Aorta (tissue), 5 donors: ENCODE results near the gene SHROOM3. TPM values are rescaled to one million over a fixed set of nuclear protein-coding genes. Genes with fewer than 3 reads are reported as not detected.

Source experiments
- ATAC-seq: fragments of 200-7000 bp; cut with Tn5 transposase; one replicate; pipeline ENCODE4 v1.9.1; 2022; ENCODE audit warnings: moderate library complexity; ENCODE audit not compliant: low FRiP score
- DNase-seq, 2 donors: peaks; one replicate each; pipeline ENCODE4 v3.0.0-alpha.2; 2020
- H3K27ac ChIP-seq, 2 donors: one replicate each; pipeline ENCODE4 v1.5.1; 2013; ENCODE audit warnings: low read length in 2 of 2, mild to moderate bottlenecking in 2 of 2, moderate library complexity in 2 of 2, control low read depth in 1 of 2, inconsistent platforms in 1 of 2, low read depth in 1 of 2
- H3K27me3 ChIP-seq, 2 donors: one replicate each; pipeline ENCODE4 v1.6.1; 2013; ENCODE audit warnings: control low read depth in 1 of 2, low read length in 1 of 2, mild to moderate bottlenecking in 1 of 2, moderate library complexity in 1 of 2; ENCODE audit not compliant: insufficient read depth in 2 of 2, control insufficient read depth in 1 of 2
- H3K36me3 ChIP-seq, 2 donors: one replicate each; pipeline ENCODE4 v1.6.1; 2013; ENCODE audit warnings: control low read depth in 1 of 2, low read length in 1 of 2, mild to moderate bottlenecking in 1 of 2; ENCODE audit not compliant: insufficient read depth in 2 of 2, control insufficient read depth in 1 of 2
- H3K4me1 ChIP-seq, 2 donors: one replicate each; pipeline ENCODE4 v1.6.1; 2013; ENCODE audit warnings: low read length in 2 of 2, control low read depth in 1 of 2, mild to moderate bottlenecking in 1 of 2, moderate library complexity in 1 of 2; ENCODE audit not compliant: insufficient read depth in 2 of 2, control insufficient read depth in 1 of 2
- H3K4me3 ChIP-seq, 2 donors: one replicate each; pipeline ENCODE4 v1.5.1; 2013; ENCODE audit warnings: low read length in 2 of 2, control low read depth in 1 of 2, mild to moderate bottlenecking in 1 of 2
- H3K9me3 ChIP-seq: one replicate; pipeline ENCODE4 v1.6.1; 2013; ENCODE audit warnings: mild to moderate bottlenecking, low read length; ENCODE audit not compliant: control insufficient read depth
- WGBS, 2 donors: extraction: QIAGEN DNeasy Blood & Tissue Kit; methylation state at CpG; one replicate each; pipeline ENCODE4 v1.1.7; 2013; 5-methylcytosine and 5-hydroxymethylcytosine counted together
- intact Hi-C, 2 donors: fragments of 100-400 bp; cut with DNase I; formaldehyde crosslinking; loops; one replicate each; pipeline versions ENCODE4 v1.14.2 to v1.15.0; 2022
- long read RNA-seq, 2 donors: library from polyadenylated mRNA; unstranded; transcript quantifications; one replicate each; pipeline ENCODE4 v2.0.0, GENCODE V29; 2020 to 2021
- polyA plus RNA-seq, 2 donors: library from polyadenylated mRNA; stranded (reverse); fragments of 200-250 nt; gene quantifications; one replicate each; pipeline ENCODE4 v1.2.3, GENCODE V29; 2013
- total RNA-seq, 2 donors: library from RNA; stranded (reverse); fragmentation: NEBNext Ultra II Directional; extraction: Animal tissue kit (Norgen Biotek cat#: 25700); gene quantifications; one replicate each; pipeline ENCODE4 v1.2.1, GENCODE V29; 2021
- donor health status: healthy with polysubstance abuse.
- donor health status: Bipolar disorder and iron deficiency.
- donor health status: DM: no; HTN: no; CAD: no.
- donor health status: DM: no; HTN: no; CAD: no.
- donor health status: DM: yes; HTN: yes; CAD: no.

The SHROOM3 gene
- total RNA-seq (100 to 1,000 TPM in 1 of 2 donors, 10 to 100 TPM in 1; 51.3 to 173 TPM), polyA plus RNA-seq (10 to 100 TPM; 14.1 to 14.3 TPM)
- long read RNA-seq, donor 1, partial matches to known transcripts, result 98 of 174 reads
- long read RNA-seq, donor 1, other reads (novel, unspliced or antisense), result 76 of 174 reads
- long read RNA-seq, donor 2, partial matches to known transcripts, result 14 of 43 reads
- long read RNA-seq, donor 2, other reads (novel, unspliced or antisense), result 29 of 43 reads

GRCh38 chr4:76434901-76435527 is at the start of gene SHROOM3:
Gene SHROOM3, plus strand, starts transcription at chr4:76435229. Its CDS starts 824 bp downstream, at chr4:76436053.
- H3K27ac ChIP-seq, result peak within 1 kb of the TSS; percentile 71 to 76
- no peak for ATAC-seq

DNA sequence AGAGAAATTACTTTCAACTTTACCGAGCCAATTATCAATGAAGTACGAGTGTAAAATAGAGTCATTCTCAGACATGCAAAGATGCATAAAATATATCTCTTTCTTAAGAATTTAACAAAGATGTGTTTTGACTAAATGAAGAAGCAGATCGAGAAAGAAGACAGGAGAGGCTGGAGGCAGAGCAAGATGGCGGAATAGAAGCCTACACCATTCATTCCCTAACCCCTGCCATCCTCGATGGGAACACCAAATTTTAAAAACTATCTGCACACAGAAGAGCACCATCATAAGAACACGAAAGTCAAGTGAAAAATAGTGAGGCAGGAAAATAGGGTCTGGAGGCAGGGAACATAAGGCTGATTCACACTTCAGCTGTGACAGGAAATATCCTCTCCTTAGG is 49.1 kb upstream of the SHROOM3 start:
- no peak for ATAC-seq
- intact Hi-C loops, result no loop called here
- Histone ChIP-seq H3K36me3 (no peaks in the 10 kb centered on the region), H3K27me3 (no peaks in the 10 kb centered on the region), H3K27ac (no peak overlapping the region), H3K9me3 (no peaks in the 10 kb centered on the region), H3K4me1 (no peaks in the 10 kb centered on the region), H3K4me3 (no peak overlapping the region)
- WGBS, 2 donors, result 94 to 96% methylated on average over 6 of the region's 6 CpGs
- DNase-seq, result no peak

More at GRCh38 chr4:76434901-76435527, at the start of gene SHROOM3:
- DNase-seq, result no peak
- Histone ChIP-seq H3K27me3 (no peaks in the 10 kb centered on the region), H3K36me3 (no peaks in the 10 kb centered on the region), H3K4me3 (peak within 1 kb of the TSS; percentile 62 to 92), H3K9me3 (no peaks in the 10 kb centered on the region), H3K4me1 (peaks cover 0 to 7% of the 10 kb centered on the region in 2 donors)
- WGBS, 2 donors, result 7 to 11% methylated on average over 9 of the region's 9 CpGs
- intact Hi-C loops, result loop anchor here (5.0 to 10.0 kb wide), 3 partner anchors 62 to 322 kb away; no protein-coding TSS in a partner anchor

DNA sequence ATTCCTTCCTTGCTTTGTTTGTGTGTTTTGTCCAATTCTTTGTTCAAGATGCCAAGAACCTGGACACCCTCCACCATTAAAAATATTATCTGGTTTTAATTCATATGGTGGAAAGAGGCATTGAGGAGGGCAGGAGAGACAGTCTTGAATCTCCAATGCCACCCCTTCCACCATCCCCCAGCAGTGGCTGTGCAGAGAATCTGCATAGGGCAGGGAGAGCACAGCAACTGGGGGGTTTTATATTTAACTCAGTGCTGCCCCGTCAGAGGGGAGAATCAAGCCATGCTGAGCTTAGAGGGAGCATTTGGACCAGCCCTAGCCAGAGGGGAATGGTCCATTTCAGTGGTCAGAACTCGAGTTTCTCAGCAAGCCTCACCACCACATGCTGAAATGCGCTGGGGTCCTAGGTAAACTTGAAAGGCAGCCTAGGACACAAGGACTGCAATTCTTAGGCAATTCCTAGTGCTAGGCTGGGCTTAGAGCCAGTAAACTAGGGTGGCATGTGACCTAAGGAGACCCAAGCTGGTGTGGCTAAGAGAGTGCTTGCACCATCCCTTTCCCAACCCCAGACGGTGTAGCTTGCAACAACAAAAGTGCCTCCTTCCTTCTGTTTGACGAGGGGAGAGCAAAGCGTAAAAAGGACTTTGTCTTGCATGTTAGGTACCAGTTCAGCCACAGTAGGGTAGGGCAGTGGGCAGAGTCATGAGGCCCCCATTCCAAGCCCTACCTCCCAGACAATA is 48.3 kb upstream of the SHROOM3 start:
- H3K36me3 ChIP-seq, result no peaks in the 10 kb centered on the region
- ATAC-seq (no peak), DNase-seq (no peak)
- no peak overlapping the region for H3K4me3 ChIP-seq
- no peaks in the 10 kb centered on the region for H3K9me3 ChIP-seq
- H3K4me1 ChIP-seq, result no peaks in the 10 kb centered on the region
- H3K27ac ChIP-seq, result no peak overlapping the region
- intact Hi-C loops, result no loop called here
- WGBS, 2 donors, result 88 to 90% methylated on average over 6 of the region's 6 CpGs
- H3K27me3 ChIP-seq, result no peaks in the 10 kb centered on the region

DNA sequence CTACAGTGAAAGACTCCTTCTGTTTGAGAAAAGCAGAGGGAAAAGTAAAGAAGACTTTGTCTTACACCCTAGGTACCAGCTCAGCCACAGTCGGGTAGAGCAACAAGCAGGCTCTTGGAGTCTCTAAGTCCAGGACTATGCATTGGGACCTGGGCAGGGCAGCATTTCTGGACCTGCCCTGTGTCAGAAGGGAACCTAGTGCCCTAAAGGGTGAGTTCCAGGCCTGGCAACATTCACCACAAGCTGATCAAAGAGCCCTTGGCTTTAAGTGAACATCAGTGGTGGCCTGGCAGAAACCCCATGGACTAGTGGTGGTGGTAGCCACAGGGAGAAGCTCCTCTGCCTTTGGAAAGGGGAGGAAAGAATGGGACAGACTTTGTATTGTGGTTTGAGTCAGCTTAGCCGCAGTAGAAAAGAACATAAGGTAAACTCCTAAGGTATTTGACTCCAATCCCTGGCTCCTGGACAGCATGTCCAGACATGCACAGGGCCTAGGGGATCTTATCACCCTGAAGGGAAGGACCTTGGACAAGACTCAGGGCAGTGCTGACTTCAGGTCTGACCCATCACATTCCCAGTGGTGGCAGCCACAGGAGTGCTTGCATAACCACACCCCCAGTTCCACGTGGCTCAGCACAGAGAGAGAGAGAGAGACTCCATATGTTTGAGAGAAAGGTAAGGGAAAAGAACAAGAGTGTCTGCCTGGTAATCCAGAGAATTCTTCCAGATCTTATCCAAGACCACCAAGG is 46.7 kb upstream of the SHROOM3 start:
- DNase-seq, result no peak
- H3K4me1 ChIP-seq, result no peaks in the 10 kb centered on the region
- no peak overlapping the region for H3K4me3 ChIP-seq
- H3K9me3 ChIP-seq, result no peaks in the 10 kb centered on the region
- intact Hi-C loops, result no loop called here
- H3K27me3 ChIP-seq, result no peaks in the 10 kb centered on the region
- no peaks in the 10 kb centered on the region for H3K36me3 ChIP-seq
- H3K27ac ChIP-seq, result no peak overlapping the region
- no peak for ATAC-seq
- 76% methylated on average over 3 of the region's 3 CpGs for whole genome bisulfite sequencing, 2 donors

- 71 to 80% methylated on average over 3 of the region's 3 CpGs for WGBS, 2 donors
- Histone ChIP-seq H3K4me1 (no peaks in the 10 kb centered on the region), H3K4me3 (no peak overlapping the region), H3K27me3 (no peaks in the 10 kb centered on the region), H3K27ac (no peak overlapping the region), H3K36me3 (no peaks in the 10 kb centered on the region), H3K9me3 (no peaks in the 10 kb centered on the region)
- intact Hi-C loops, result no loop called here
- DNase-seq, result no peak
- no peak for ATAC-seq
Observed at GRCh38 chr4:76401654-76402053, 33.4 kb upstream of the SHROOM3 start.

DNA sequence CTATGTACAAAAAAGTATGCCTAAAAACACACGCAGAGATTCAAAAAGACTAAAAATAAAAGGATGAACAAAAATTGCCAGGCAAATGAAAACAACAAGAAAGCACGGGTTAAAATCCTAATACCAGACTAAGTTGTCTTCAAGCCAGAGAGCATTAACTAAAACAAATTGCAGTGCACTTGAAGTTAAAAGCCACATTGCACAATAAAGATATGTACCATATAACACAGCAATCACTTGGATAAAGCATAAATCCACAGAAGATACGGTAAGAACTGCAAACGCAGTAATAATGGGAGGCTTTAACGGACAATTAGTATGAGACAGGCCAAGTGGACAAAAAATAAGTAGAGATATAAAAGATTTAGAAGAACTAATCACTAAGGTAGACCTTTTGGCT is 28.9 kb upstream of the SHROOM3 start:
- ATAC-seq (no peak), DNase-seq (no peak)
- H3K4me3 ChIP-seq, result no peak overlapping the region
- no peaks in the 10 kb centered on the region for H3K36me3 ChIP-seq
- no peaks in the 10 kb centered on the region for H3K27me3 ChIP-seq
- H3K4me1 ChIP-seq, result no peaks in the 10 kb centered on the region
- intact Hi-C loops, result no loop called here
- H3K9me3 ChIP-seq, result no peaks in the 10 kb centered on the region
- no peak overlapping the region for H3K27ac ChIP-seq
- WGBS, 2 donors, result 72 to 73% methylated on average over 5 of the region's 5 CpGs

DNA sequence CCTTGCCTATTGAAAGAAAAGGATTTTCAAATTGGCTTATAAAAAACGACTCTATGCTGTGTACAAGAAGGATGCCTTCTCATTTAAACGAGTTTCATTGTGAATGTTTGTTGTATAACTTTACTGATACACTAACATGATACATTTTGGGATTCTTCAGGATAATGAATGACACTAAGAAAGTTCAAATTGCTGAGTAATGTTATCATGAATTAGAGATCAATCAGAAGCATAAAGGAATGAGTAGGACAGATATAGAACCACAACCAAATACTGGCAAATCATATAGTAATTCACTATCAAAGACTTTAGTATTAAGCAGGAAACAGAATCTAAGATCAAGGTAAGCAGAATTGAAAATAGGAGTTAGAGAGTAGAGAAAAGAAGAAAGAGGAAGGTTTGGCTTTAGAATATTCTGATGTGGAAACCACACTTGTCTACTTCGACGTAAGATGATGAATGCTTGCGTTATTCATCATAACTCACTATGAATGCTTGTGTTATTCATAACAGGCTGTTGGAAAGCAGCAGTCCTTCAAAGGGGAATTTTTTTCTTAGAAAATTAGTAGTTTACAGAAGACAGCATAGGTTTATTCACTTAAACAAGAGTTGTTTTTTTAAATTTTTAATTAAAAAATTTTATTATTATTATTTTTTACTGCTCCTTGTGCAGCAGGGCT is 27.4 kb upstream of the SHROOM3 start:
- Histone ChIP-seq H3K9me3 (no peaks in the 10 kb centered on the region), H3K4me1 (no peaks in the 10 kb centered on the region), H3K36me3 (no peaks in the 10 kb centered on the region), H3K27me3 (no peaks in the 10 kb centered on the region), H3K27ac (no peak overlapping the region), H3K4me3 (no peak overlapping the region)
- intact Hi-C loops, result no loop called here
- DNase-seq (no peak), ATAC-seq (no peak)
- 64 to 75% methylated on average over 5 of the region's 5 CpGs for WGBS, 2 donors

DNA sequence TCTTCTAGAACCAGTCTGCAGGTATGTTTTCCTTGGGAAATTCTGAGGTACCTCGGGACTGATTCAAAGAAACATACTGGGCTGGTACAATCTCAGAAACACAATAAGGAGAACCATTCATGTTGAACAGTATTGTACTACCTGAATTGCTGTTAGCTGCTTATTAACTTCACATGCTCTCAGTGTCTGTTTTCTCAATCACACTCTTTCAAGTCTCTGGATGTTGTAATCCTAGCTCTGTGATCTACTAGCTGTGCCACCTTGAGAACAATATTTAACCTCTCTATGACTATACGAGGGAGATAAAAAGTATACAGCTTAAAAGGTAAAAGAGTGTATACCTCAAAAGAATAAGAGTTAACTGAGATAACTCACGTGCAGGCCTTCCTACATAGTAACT is 24.4 kb upstream of the SHROOM3 start:
- Histone ChIP-seq H3K4me1 (no peaks in the 10 kb centered on the region), H3K36me3 (no peaks in the 10 kb centered on the region), H3K9me3 (no peaks in the 10 kb centered on the region), H3K27me3 (no peaks in the 10 kb centered on the region), H3K4me3 (no peak overlapping the region), H3K27ac (no peak overlapping the region)
- no peak for DNase-seq
- ATAC-seq, result no peak
- 93 to 95% methylated on average over 3 of the region's 3 CpGs for WGBS, 2 donors
- intact Hi-C loops, result no loop called here
